Measurements from ENCODE around the gene HOXC6. TPM values are rescaled to one million over a fixed set of nuclear protein-coding genes. Genes with fewer than 3 reads are reported as not detected.

The HOXC6 gene
- total and polyA plus RNA-seq, 7 donors, result not detected

GRCh38 chr12:54024127-54024526 is 4.1 kb upstream of the HOXC6 start:
- Histone ChIP-seq H3K27ac (no peak overlapping the region), H3K4me1 (peaks cover 0 to 17% (median 11%) of the 10 kb centered on the region in 4 donors), H3K9me3 (no peaks in the 10 kb centered on the region), H3K36me3 (no peaks in the 10 kb centered on the region), H3K4me3 (no peak overlapping the region), H3K27me3 (peaks cover 60 to 100% (median 100%) of the 10 kb centered on the region in 3 donors)
- intact Hi-C loops (cut with DNase I), result no loop called here
- no peak for TF ChIP-seq POLR2AphosphoS5 (IDR thresholded peaks at IDR 0.05)
- no peak for TF ChIP-seq CTCF (IDR thresholded peaks at IDR 0.05)
- TF ChIP-seq EP300 (IDR thresholded peaks at IDR 0.05), result no peak
- no peak for TF ChIP-seq POLR2A (IDR thresholded peaks at IDR 0.05)
- WGBS, 2 donors, result 23 to 29% methylated on average over 17 of the region's 17 CpGs
- DNase-seq, result no peak

GRCh38 chr12:54024581-54025305 is 3.5 kb upstream of the HOXC6 start:
- H3K9me3 ChIP-seq, result no peaks in the 10 kb centered on the region
- no peaks in the 10 kb centered on the region for H3K36me3 ChIP-seq
- TF ChIP-seq POLR2AphosphoS5 (IDR thresholded peaks at IDR 0.05), result no peak
- no peak for TF ChIP-seq CTCF (IDR thresholded peaks at IDR 0.05)
- TF ChIP-seq EP300 (IDR thresholded peaks at IDR 0.05), result no peak
- TF ChIP-seq POLR2A (IDR thresholded peaks at IDR 0.05), result no peak
- 30 to 38% methylated on average over 5 of the region's 5 CpGs for WGBS, 2 donors
- DNase-seq, result no peak
- H3K4me1 ChIP-seq, result peaks cover 0 to 17% (median 11%) of the 10 kb centered on the region in 4 donors
- H3K27ac ChIP-seq, result no peak overlapping the region
- H3K4me3 ChIP-seq, result no peak overlapping the region
- peaks cover 58 to 100% (median 100%) of the 10 kb centered on the region in 3 donors for H3K27me3 ChIP-seq
- intact Hi-C loops (cut with DNase I), result no loop called here

GRCh38 chr12:54025499-54026405 is 2.5 kb upstream of the HOXC6 start:
- intact Hi-C loops (cut with DNase I), result no loop called here
- Histone ChIP-seq H3K27ac (no peak overlapping the region), H3K4me1 (peaks cover 0 to 15% (median 9%) of the 10 kb centered on the region in 4 donors), H3K36me3 (no peaks in the 10 kb centered on the region), H3K9me3 (no peaks in the 10 kb centered on the region), H3K4me3 (no peak overlapping the region), H3K27me3 (peaks cover 61 to 100% (median 100%) of the 10 kb centered on the region in 3 donors)
- WGBS, 2 donors, result 7 to 19% methylated on average over 7 of the region's 7 CpGs
- DNase-seq, result no peak
- no peak for TF ChIP-seq CTCF (IDR thresholded peaks at IDR 0.05)
- TF ChIP-seq EP300 (IDR thresholded peaks at IDR 0.05), result no peak
- no peak for TF ChIP-seq POLR2A (IDR thresholded peaks at IDR 0.05)
- TF ChIP-seq POLR2AphosphoS5 (IDR thresholded peaks at IDR 0.05), result no peak

- Histone ChIP-seq H3K36me3 (no peaks in the 10 kb centered on the region), H3K27me3 (peaks cover 59 to 100% (median 100%) of the 10 kb centered on the region in 3 donors), H3K9me3 (no peaks in the 10 kb centered on the region), H3K27ac (no peak overlapping the region), H3K4me3 (no peak overlapping the region), H3K4me1 (peaks cover 0 to 22% (median 17%) of the 10 kb centered on the region in 4 donors)
- intact Hi-C loops (cut with DNase I), result no loop called here
- TF ChIP-seq POLR2AphosphoS5 (IDR thresholded peaks at IDR 0.05), result no peak
- no peak for TF ChIP-seq CTCF (IDR thresholded peaks at IDR 0.05)
- TF ChIP-seq EP300 (IDR thresholded peaks at IDR 0.05), result no peak
- TF ChIP-seq POLR2A (IDR thresholded peaks at IDR 0.05), result no peak
- DNase-seq, result no peak
- WGBS, 2 donors, result 6 to 9% methylated on average over 22 of the region's 22 CpGs
These were observed 1.4 kb upstream of the HOXC6 start for GRCh38 chr12:54026640-54027441.
